ENCODE data around the gene LTBR. TPM values are rescaled to one million over a fixed set of nuclear protein-coding genes. Genes with fewer than 3 reads are reported as not detected.

Gene LTBR
- total and polyA plus RNA-seq, 2 donors (not counting 1 experiment from before 2014, with no cell fraction given), result 55.7 to 78.4 TPM

GRCh38 chr12:6382371-6382770, 1.6 kb upstream of the LTBR start:
- H3K4me3 ChIP-seq (replicated peaks in 1 of 4; ENCODE audit: control extremely low read depth in 1 of 4, insufficient read depth in 1 of 4, low read depth in 3 of 4, low read length in 4 of 4), result no peak overlapping the region
- H3K4me1 ChIP-seq (ENCODE audit: control insufficient read depth, extremely low read depth, insufficient read depth, low read length), result peaks cover 19% of the 10 kb centered on the region
- no peaks in the 10 kb centered on the region for H3K9me3 ChIP-seq (ENCODE audit: control insufficient read depth, insufficient read depth, low read depth, low read length)
- H3K9ac ChIP-seq (ENCODE audit: insufficient read depth, low read length), result no peak overlapping the region
- H3K79me2 ChIP-seq (ENCODE audit: control insufficient read depth, insufficient read depth, low read length), result peaks cover 19% of the 10 kb centered on the region
- H3K36me3 ChIP-seq (ENCODE audit: control insufficient read depth, insufficient read depth, low read length), result peaks cover 6% of the 10 kb centered on the region
- no peak for DNase-seq (ENCODE audit: low read depth in 2 of 2)
- TF ChIP-seq EZH2 (IDR thresholded peaks at IDR 0.05; ENCODE audit: low read length, missing control alignments) (no peak), CTCF (conservative IDR thresholded peaks at IDR 0.05 in 1 of 2, IDR thresholded peaks at IDR 0.05 in 1 of 2; ENCODE audit: low read depth in 1 of 2, low read length in 2 of 2) (no peak)
- H3K27me3 ChIP-seq (ENCODE audit: control insufficient read depth, insufficient read depth, low read length), result no peaks in the 10 kb centered on the region
- no peaks in the 10 kb centered on the region for H4K20me1 ChIP-seq (ENCODE audit: control insufficient read depth, extremely low read depth, insufficient read depth, low read length)
- H3K27ac ChIP-seq (ENCODE audit: insufficient read depth, low read length), result no peak overlapping the region
- no peak overlapping the region for H3K4me2 ChIP-seq (ENCODE audit: extremely low read depth, insufficient read depth, low read length)
- H2AFZ ChIP-seq (ENCODE audit: low read length), result no peak overlapping the region

GRCh38 chr12:6382982-6383381, 980 bp upstream of the LTBR start:
- H3K9ac ChIP-seq (ENCODE audit: insufficient read depth, low read length), result no peak overlapping the region
- H3K4me2 ChIP-seq (ENCODE audit: extremely low read depth, insufficient read depth, low read length), result peak overlapping the region; percentile 94
- TF ChIP-seq CTCF (conservative IDR thresholded peaks at IDR 0.05 in 1 of 2, IDR thresholded peaks at IDR 0.05 in 1 of 2; ENCODE audit: low read depth in 1 of 2, low read length in 2 of 2), result no peak
- TF ChIP-seq EZH2 (IDR thresholded peaks at IDR 0.05; ENCODE audit: low read length, missing control alignments), result no peak
- H3K79me2 ChIP-seq (ENCODE audit: control insufficient read depth, insufficient read depth, low read length), result peaks cover 19% of the 10 kb centered on the region
- H3K27ac ChIP-seq (ENCODE audit: insufficient read depth, low read length), result peak overlapping the region; percentile 93
- H3K4me1 ChIP-seq (ENCODE audit: control insufficient read depth, extremely low read depth, insufficient read depth, low read length), result peaks cover 19% of the 10 kb centered on the region
- no peak overlapping the region for H3K4me3 ChIP-seq (replicated peaks in 1 of 4; ENCODE audit: control extremely low read depth in 1 of 4, insufficient read depth in 1 of 4, low read depth in 3 of 4, low read length in 4 of 4)
- DNase-seq (ENCODE audit: low read depth in 2 of 2), result no peak
- H3K27me3 ChIP-seq (ENCODE audit: control insufficient read depth, insufficient read depth, low read length), result no peaks in the 10 kb centered on the region
- H3K9me3 ChIP-seq (ENCODE audit: control insufficient read depth, insufficient read depth, low read depth, low read length), result no peaks in the 10 kb centered on the region
- H3K36me3 ChIP-seq (ENCODE audit: control insufficient read depth, insufficient read depth, low read length), result peaks cover 9% of the 10 kb centered on the region
- H4K20me1 ChIP-seq (ENCODE audit: control insufficient read depth, extremely low read depth, insufficient read depth, low read length), result no peaks in the 10 kb centered on the region
- H2AFZ ChIP-seq (ENCODE audit: low read length), result no peak overlapping the region

GRCh38 chr12:6384499-6385436, 806 bp downstream of the LTBR start:
- peak overlapping the region; percentile 94 for H3K9ac ChIP-seq (ENCODE audit: insufficient read depth, low read length)
- peaks cover 18% of the 10 kb centered on the region for H3K36me3 ChIP-seq (ENCODE audit: control insufficient read depth, insufficient read depth, low read length)
- H3K27me3 ChIP-seq (ENCODE audit: control insufficient read depth, insufficient read depth, low read length), result no peaks in the 10 kb centered on the region
- no peak overlapping the region for H2AFZ ChIP-seq (ENCODE audit: low read length)
- peaks cover 19% of the 10 kb centered on the region for H3K4me1 ChIP-seq (ENCODE audit: control insufficient read depth, extremely low read depth, insufficient read depth, low read length)
- no peak for DNase-seq (ENCODE audit: low read depth in 2 of 2)
- H3K79me2 ChIP-seq (ENCODE audit: control insufficient read depth, insufficient read depth, low read length), result peaks cover 19% of the 10 kb centered on the region
- peak overlapping the region; percentile 94 for H3K4me2 ChIP-seq (ENCODE audit: extremely low read depth, insufficient read depth, low read length)
- H4K20me1 ChIP-seq (ENCODE audit: control insufficient read depth, extremely low read depth, insufficient read depth, low read length), result no peaks in the 10 kb centered on the region
- H3K4me3 ChIP-seq (replicated peaks in 1 of 4; ENCODE audit: control extremely low read depth in 1 of 4, insufficient read depth in 1 of 4, low read depth in 3 of 4, low read length in 4 of 4), result peak overlapping the region; percentile 81 to 92 (median 82)
- peak overlapping the region; percentile 93 for H3K27ac ChIP-seq (ENCODE audit: insufficient read depth, low read length)
- TF ChIP-seq EZH2 (IDR thresholded peaks at IDR 0.05; ENCODE audit: low read length, missing control alignments) (no peak), CTCF (conservative IDR thresholded peaks at IDR 0.05 in 1 of 2, IDR thresholded peaks at IDR 0.05 in 1 of 2; ENCODE audit: low read depth in 1 of 2, low read length in 2 of 2) (no peak)
- no peaks in the 10 kb centered on the region for H3K9me3 ChIP-seq (ENCODE audit: control insufficient read depth, insufficient read depth, low read depth, low read length)

All from fibroblast of lung (primary cell).